Muscle layer of colon (tissue), 2 donors: Measurements from ENCODE around the gene DENND1A.

Experiments used
- H3K27ac ChIP-seq: one replicate; pipeline ENCODE4 v1.7.0; 2013; ENCODE audit warnings: low read depth, mild to moderate bottlenecking, low read length, moderate library complexity
- H3K27me3 ChIP-seq, 2 donors: one replicate each; pipeline ENCODE4 v1.7.0; 2013; ENCODE audit warnings: low read length in 2 of 2, mild to moderate bottlenecking in 2 of 2; ENCODE audit not compliant: insufficient read depth in 2 of 2, control insufficient read depth in 1 of 2
- H3K36me3 ChIP-seq: one replicate; pipeline ENCODE4 v1.7.0; 2013; ENCODE audit warnings: mild to moderate bottlenecking, low read length; ENCODE audit not compliant: insufficient read depth
- H3K4me1 ChIP-seq: one replicate; pipeline ENCODE4 v1.7.0; 2013; ENCODE audit warnings: mild to moderate bottlenecking, low read length; ENCODE audit not compliant: insufficient read depth
- H3K4me3 ChIP-seq, 2 donors: one replicate each; pipeline ENCODE4 v1.7.0; 2013; ENCODE audit warnings: low read length in 2 of 2, low read depth in 1 of 2, mild to moderate bottlenecking in 1 of 2, moderate library complexity in 1 of 2
- H3K9ac ChIP-seq: one replicate; pipeline ENCODE4 v1.7.0; 2013; ENCODE audit warnings: low read length
- H3K9me3 ChIP-seq: one replicate; pipeline ENCODE4 v1.7.0; 2013; ENCODE audit warnings: mild to moderate bottlenecking, low read length
- donor health status: abdominal sarcoma.
- donor health status: Adenocarcinoma of cecum.

The DENND1A gene

GRCh38 chr9:123483191-123483803, 446.6 kb downstream of the DENND1A start:
- Histone ChIP-seq H3K9ac (no peak overlapping the region), H3K27ac (no peak overlapping the region), H3K36me3 (no peaks in the 10 kb centered on the region), H3K27me3 (no peaks in the 10 kb centered on the region), H3K4me1 (no peaks in the 10 kb centered on the region), H3K4me3 (no peak overlapping the region), H3K9me3 (no peaks in the 10 kb centered on the region)

GRCh38 chr9:123482295-123482968, 447.5 kb downstream of the DENND1A start:
- Histone ChIP-seq H3K4me1 (no peaks in the 10 kb centered on the region), H3K36me3 (no peaks in the 10 kb centered on the region), H3K9ac (no peak overlapping the region), H3K4me3 (no peak overlapping the region), H3K27ac (no peak overlapping the region), H3K27me3 (no peaks in the 10 kb centered on the region), H3K9me3 (no peaks in the 10 kb centered on the region)

- no peaks in the 10 kb centered on the region for H3K4me1 ChIP-seq
- H3K9ac ChIP-seq, result no peak overlapping the region
Observed at GRCh38 chr9:123481209-123481865, 448.6 kb downstream of the DENND1A start.

GRCh38 chr9:123480791-123481190, 449.1 kb downstream of the DENND1A start:
- no peak overlapping the region for H3K4me3 ChIP-seq
- no peak overlapping the region for H3K27ac ChIP-seq
- H3K27me3 ChIP-seq, result no peaks in the 10 kb centered on the region
- no peak overlapping the region for H3K9ac ChIP-seq
- H3K4me1 ChIP-seq, result no peaks in the 10 kb centered on the region
- H3K9me3 ChIP-seq, result no peaks in the 10 kb centered on the region
- H3K36me3 ChIP-seq, result no peaks in the 10 kb centered on the region

More at GRCh38 chr9:123481209-123481865, 448.6 kb downstream of the DENND1A start:
- Histone ChIP-seq H3K27ac (no peak overlapping the region), H3K36me3 (no peaks in the 10 kb centered on the region), H3K4me3 (no peak overlapping the region), H3K9me3 (no peaks in the 10 kb centered on the region), H3K27me3 (no peaks in the 10 kb centered on the region)

GRCh38 chr9:123480096-123480495, 449.8 kb downstream of the DENND1A start:
- Histone ChIP-seq H3K4me3 (no peak overlapping the region), H3K4me1 (no peaks in the 10 kb centered on the region), H3K36me3 (no peaks in the 10 kb centered on the region), H3K27me3 (no peaks in the 10 kb centered on the region), H3K9me3 (no peaks in the 10 kb centered on the region), H3K9ac (no peak overlapping the region), H3K27ac (no peak overlapping the region)

- H3K9ac ChIP-seq, result no peak overlapping the region
- no peaks in the 10 kb centered on the region for H3K27me3 ChIP-seq
- H3K4me1 ChIP-seq, result no peaks in the 10 kb centered on the region
- no peaks in the 10 kb centered on the region for H3K36me3 ChIP-seq
- H3K9me3 ChIP-seq, result no peaks in the 10 kb centered on the region
- H3K4me3 ChIP-seq, result no peak overlapping the region
- H3K27ac ChIP-seq, result no peak overlapping the region
Observed at GRCh38 chr9:123478967-123479602, 450.8 kb downstream of the DENND1A start.

- no peaks in the 10 kb centered on the region for H3K36me3 ChIP-seq
- no peak overlapping the region for H3K4me3 ChIP-seq
- H3K9me3 ChIP-seq, result no peaks in the 10 kb centered on the region
- peaks cover 4% of the 10 kb centered on the region for H3K4me1 ChIP-seq
- H3K27ac ChIP-seq, result no peak overlapping the region
- H3K27me3 ChIP-seq, result no peaks in the 10 kb centered on the region
- no peak overlapping the region for H3K9ac ChIP-seq
Observed at GRCh38 chr9:123478160-123478559, 451.8 kb downstream of the DENND1A start.

GRCh38 chr9:123475407-123475806, 454.5 kb downstream of the DENND1A start:
- Histone ChIP-seq H3K27me3 (no peaks in the 10 kb centered on the region), H3K36me3 (no peaks in the 10 kb centered on the region), H3K9me3 (no peaks in the 10 kb centered on the region), H3K27ac (no peak overlapping the region), H3K9ac (no peak overlapping the region), H3K4me1 (peaks cover 8% of the 10 kb centered on the region), H3K4me3 (no peak overlapping the region)

GRCh38 chr9:123472862-123473614, 456.9 kb downstream of the DENND1A start:
- no peak overlapping the region for H3K27ac ChIP-seq
- H3K9me3 ChIP-seq, result no peaks in the 10 kb centered on the region
- H3K4me3 ChIP-seq, result no peak overlapping the region
- H3K36me3 ChIP-seq, result no peaks in the 10 kb centered on the region
- no peaks in the 10 kb centered on the region for H3K27me3 ChIP-seq
- peaks cover 8% of the 10 kb centered on the region for H3K4me1 ChIP-seq
- H3K9ac ChIP-seq, result no peak overlapping the region

GRCh38 chr9:123471843-123472570, 457.9 kb downstream of the DENND1A start:
- H3K36me3 ChIP-seq, result no peaks in the 10 kb centered on the region
- H3K27ac ChIP-seq, result no peak overlapping the region
- no peaks in the 10 kb centered on the region for H3K27me3 ChIP-seq
- H3K4me1 ChIP-seq, result peaks cover 8% of the 10 kb centered on the region
- H3K9me3 ChIP-seq, result no peaks in the 10 kb centered on the region
- H3K4me3 ChIP-seq, result no peak overlapping the region
- no peak overlapping the region for H3K9ac ChIP-seq
